BJ (cell line): ENCODE data around the gene KRT86. TPM values are rescaled to one million over a fixed set of nuclear protein-coding genes. Genes with fewer than 3 reads are reported as not detected.

Source experiments
- CTCF ChIA-PET: fragments of 350-600 bp; formaldehyde crosslinking; extraction: SDS; loops from one replicate; lab custom pipeline; 2021; ENCODE audit warnings: antibody characterized with exemption, inconsistent platforms; lab: Yijun Ruan, JAX
- POLR2A ChIA-PET: fragments of 300-600 bp; sonication (Branson Sonifier 250); formaldehyde crosslinking; extraction: SDS; loops from one replicate; lab custom pipeline; 2021; ENCODE audit warnings: antibody characterized with exemption; lab: Charles Lee
- DNase-seq: peaks from one replicate; pipeline ENCODE4 v3.0.0-alpha.2; 2011; ENCODE audit warnings: low read depth
- H3K27me3 ChIP-seq: 2 replicates; pipeline ENCODE4 v1.6.0; 2011; ENCODE audit warnings: low read length; ENCODE audit not compliant: control insufficient read depth, insufficient read depth
- H3K36me3 ChIP-seq: 2 replicates; pipeline ENCODE4 v1.5.1; 2011; ENCODE audit warnings: low read length; ENCODE audit not compliant: control insufficient read depth, insufficient read depth
- H3K4me3 ChIP-seq: 2 replicates; pipeline ENCODE4 v1.5.1; 2011; ENCODE audit warnings: low read depth, mild to moderate bottlenecking, control low read depth, low read length
- polyA plus RNA-seq: library from polyadenylated mRNA; depleted of rRNA; stranded (reverse); fragments of >200 nt; gene quantifications from 2 replicates; pipeline ENCODE4 v1.2.3, GENCODE V29; 2011
- TF ChIP-seq, protein P1 (sequence below): IDR thresholded peaks from 2 replicates; pipeline ENCODE4 v1.5.1; 2011; ENCODE audit warnings: low read depth, mild to moderate bottlenecking, control low read depth, inconsistent platforms, low read length, moderate library complexity; ENCODE audit not compliant: insufficient read depth

The KRT86 gene
- polyA plus RNA-seq, 1 experiment, result 2.5 TPM

DNA sequence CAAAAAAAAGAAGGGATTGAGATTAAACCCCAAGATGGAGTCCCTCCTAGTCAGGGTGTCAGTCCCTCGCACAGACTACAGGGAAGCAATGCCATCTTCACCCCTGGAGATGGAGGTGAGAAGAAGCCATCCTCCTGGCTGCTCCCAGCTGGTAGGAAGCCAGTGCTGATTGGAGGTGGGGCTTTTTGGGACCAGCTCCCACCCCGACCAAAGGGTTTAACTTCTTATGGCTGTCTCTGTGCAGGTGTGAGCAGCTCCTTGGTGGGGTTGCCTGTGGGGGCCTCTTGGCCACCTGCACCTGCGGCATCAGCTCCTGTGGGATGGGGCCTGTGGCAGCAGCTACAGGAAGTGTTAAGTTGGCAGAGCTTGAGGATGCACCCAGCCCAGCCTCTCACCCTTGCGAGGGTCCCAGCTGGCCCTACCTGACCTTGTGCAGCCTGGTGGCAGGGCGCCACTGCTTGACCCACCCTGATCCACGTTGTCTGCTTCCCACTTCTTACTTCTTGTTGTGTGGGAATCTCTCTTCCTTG lies 3.8 kb upstream of the KRT86 start:
- H3K36me3 ChIP-seq, result no peaks in the 10 kb centered on the region
- ChIA-PET CTCF (interaction anchor here (1.2 to 9.9 kb wide), 3 partner anchors 9 to 56 kb away, joined by 3 to 86 read pairs (median 4); no protein-coding TSS in a partner anchor), POLR2A (no interaction called here)
- no peak overlapping the region for H3K4me3 ChIP-seq
- TF ChIP-seq, protein P1, sequence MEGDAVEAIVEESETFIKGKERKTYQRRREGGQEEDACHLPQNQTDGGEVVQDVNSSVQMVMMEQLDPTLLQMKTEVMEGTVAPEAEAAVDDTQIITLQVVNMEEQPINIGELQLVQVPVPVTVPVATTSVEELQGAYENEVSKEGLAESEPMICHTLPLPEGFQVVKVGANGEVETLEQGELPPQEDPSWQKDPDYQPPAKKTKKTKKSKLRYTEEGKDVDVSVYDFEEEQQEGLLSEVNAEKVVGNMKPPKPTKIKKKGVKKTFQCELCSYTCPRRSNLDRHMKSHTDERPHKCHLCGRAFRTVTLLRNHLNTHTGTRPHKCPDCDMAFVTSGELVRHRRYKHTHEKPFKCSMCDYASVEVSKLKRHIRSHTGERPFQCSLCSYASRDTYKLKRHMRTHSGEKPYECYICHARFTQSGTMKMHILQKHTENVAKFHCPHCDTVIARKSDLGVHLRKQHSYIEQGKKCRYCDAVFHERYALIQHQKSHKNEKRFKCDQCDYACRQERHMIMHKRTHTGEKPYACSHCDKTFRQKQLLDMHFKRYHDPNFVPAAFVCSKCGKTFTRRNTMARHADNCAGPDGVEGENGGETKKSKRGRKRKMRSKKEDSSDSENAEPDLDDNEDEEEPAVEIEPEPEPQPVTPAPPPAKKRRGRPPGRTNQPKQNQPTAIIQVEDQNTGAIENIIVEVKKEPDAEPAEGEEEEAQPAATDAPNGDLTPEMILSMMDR, result no peak
- no peak for DNase-seq
- H3K27me3 ChIP-seq, result no peaks in the 10 kb centered on the region

DNA sequence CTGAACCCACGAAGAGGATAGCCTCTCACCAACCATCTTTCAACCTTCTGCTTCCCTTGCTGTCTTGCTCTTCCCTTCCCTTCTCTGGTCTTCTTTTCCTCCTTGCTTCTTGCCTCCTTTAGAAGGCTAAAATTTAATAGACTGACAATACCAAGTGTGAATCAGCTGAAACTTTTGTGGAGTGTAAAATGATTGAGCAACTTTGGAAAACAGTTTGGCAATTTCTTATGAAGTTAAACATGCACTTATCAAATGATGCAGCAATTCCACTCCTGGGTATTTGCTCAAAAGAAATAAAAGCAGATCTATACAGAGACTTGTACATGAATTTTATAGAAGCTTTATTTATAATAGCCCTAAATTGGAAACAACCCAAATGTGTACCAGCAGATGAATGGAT lies 3.3 kb upstream of the KRT86 start:
- ChIA-PET CTCF (interaction anchor here (1.2 to 9.9 kb wide), 2 partner anchors 8 to 55 kb away, joined by 3 to 86 read pairs; no protein-coding TSS in a partner anchor), POLR2A (no interaction called here)
- TF ChIP-seq, protein P1, result no peak
- DNase-seq, result no peak
- H3K36me3 ChIP-seq, result no peaks in the 10 kb centered on the region
- no peaks in the 10 kb centered on the region for H3K27me3 ChIP-seq
- H3K4me3 ChIP-seq, result no peak overlapping the region

DNA sequence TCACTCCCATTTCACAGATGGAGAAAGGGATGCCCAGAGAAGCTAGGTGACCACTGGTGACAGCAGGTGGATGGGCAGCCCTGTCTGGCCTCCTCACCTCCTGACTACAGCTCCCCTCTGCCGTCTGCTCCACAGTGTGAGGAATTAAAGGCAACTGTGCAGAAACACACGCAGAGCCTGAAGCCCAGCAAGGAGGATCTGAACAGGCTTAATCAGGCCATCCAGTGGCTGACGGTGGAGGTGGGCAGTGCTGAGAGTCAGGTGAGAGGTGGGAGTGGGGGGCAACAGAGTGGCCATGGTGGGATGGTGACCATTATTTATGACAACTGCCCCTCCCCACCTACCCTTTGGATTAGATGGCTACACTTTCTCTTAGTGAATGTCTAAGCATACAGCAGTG lies 1.2 kb downstream of the KRT86 start:
- CTCF ChIA-PET, result interaction anchor here (1.0 to 1.2 kb wide), 2 partner anchors 17 to 55 kb away, joined by 3 read pairs; no protein-coding TSS in a partner anchor
- POLR2A ChIA-PET, result no interaction called here
- TF ChIP-seq, protein P1, result no peak

DNA sequence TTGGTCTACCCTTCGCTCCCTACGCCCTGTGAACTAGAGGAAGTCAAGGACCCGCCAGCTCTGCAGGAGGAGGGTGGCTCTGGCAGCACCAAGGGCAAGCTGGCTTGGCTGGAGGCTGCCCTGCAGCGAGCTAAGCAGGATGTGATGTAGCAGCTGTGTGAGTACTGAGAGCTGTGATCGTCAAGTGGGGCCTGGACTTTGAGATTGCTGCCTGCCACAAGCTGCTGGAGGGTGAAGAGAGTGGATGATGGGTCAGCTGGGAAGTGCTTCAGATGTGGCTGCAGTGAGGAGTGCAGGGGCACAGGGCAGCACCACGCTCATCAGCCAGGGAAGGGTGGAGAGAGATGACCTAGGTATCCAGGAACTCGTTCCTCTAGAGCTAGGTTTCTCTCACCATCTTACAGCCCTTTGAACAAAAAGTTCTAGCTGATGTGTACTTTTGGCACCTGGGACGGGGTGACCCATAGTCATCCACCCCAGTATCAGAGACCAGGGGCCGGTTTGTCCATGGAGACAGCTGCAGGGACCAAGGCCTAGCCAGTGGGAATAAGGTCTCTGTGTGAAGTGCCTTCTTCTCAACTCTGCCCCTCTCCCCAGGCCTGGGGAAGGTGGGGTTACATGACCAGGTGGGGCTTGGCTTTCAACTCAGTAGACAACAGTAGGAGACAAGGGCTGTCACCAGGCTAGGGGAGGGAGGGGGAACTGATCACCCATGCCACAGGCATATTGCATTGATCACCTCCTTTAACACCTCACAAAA lies 3.2 kb downstream of the KRT86 start:
- Histone ChIP-seq H3K27me3 (no peaks in the 10 kb centered on the region), H3K4me3 (no peak overlapping the region), H3K36me3 (no peaks in the 10 kb centered on the region)
- CTCF ChIA-PET, result interaction anchor here (0.6 to 5.3 kb wide), 18 partner anchors 9 to 123 kb away, joined by 3 to 86 read pairs (median 10); partner anchors contain the start of genes KRT7 and KRT80
- POLR2A ChIA-PET, result no interaction called here
- no peak for DNase-seq
- TF ChIP-seq, protein P1, result no peak

More for the DNA sequence above, 1.2 kb downstream of the KRT86 start:
- no peak for DNase-seq
- no peak overlapping the region for H3K4me3 ChIP-seq
- no peaks in the 10 kb centered on the region for H3K36me3 ChIP-seq
- no peaks in the 10 kb centered on the region for H3K27me3 ChIP-seq
